ENCODE measurements around the gene LYPD6B.

LYPD6B gene

GRCh38 chr2:149115781-149116180 is 77.3 kb downstream of the LYPD6B start:
- H3K9me3 ChIP-seq (replicated peaks; ENCODE audit: insufficient read depth, low read length): no peaks in the 10 kb centered on the region
- H3F3A ChIP-seq (ENCODE audit: insufficient read depth, low read length): no peaks in the 10 kb centered on the region

GRCh38 chr2:149119368-149119767 is 80.9 kb downstream of the LYPD6B start:
- Histone ChIP-seq H3K27ac (ENCODE audit: low read length) (no peak overlapping the region), H3K9ac (ENCODE audit: low read length) (no peak overlapping the region), H3K4me2 (ENCODE audit: low read depth, low read length) (no peak overlapping the region), H3K27me3 (replicated peaks; ENCODE audit: insufficient read depth, low read length) (no peaks in the 10 kb centered on the region), H4K20me1 (ENCODE audit: insufficient read depth, low read length) (no peaks in the 10 kb centered on the region), H3K36me3 (replicated peaks; ENCODE audit: insufficient read depth, low read length) (no peaks in the 10 kb centered on the region), H3F3A (ENCODE audit: insufficient read depth, low read length) (no peaks in the 10 kb centered on the region), H3K9me2 (replicated peaks; ENCODE audit: insufficient read depth, low read length) (no peaks in the 10 kb centered on the region), H3K79me2 (ENCODE audit: low read length) (no peaks in the 10 kb centered on the region), H3K4me1 (ENCODE audit: low read length) (no peaks in the 10 kb centered on the region), H2AFZ (ENCODE audit: low read length) (no peak overlapping the region), H3K4me3 (ENCODE audit: low read length) (no peak overlapping the region), H3K9me3 (replicated peaks; ENCODE audit: insufficient read depth, low read length) (no peaks in the 10 kb centered on the region)
- TF ChIP-seq CTCF (IDR thresholded peaks at IDR 0.05; ENCODE audit: low read length) (no peak), EZH2phosphoT487 (IDR thresholded peaks at IDR 0.05; ENCODE audit: low read length) (no peak), EZH2 (optimal IDR thresholded peaks at IDR 0.05; ENCODE audit: low read depth, low read length) (no peak)
- DNase-seq: no peak

More at GRCh38 chr2:149115781-149116180, 77.3 kb downstream of the LYPD6B start:
- Histone ChIP-seq H2AFZ (ENCODE audit: low read length) (no peak overlapping the region), H3K9ac (ENCODE audit: low read length) (no peak overlapping the region), H4K20me1 (ENCODE audit: insufficient read depth, low read length) (no peaks in the 10 kb centered on the region), H3K27ac (ENCODE audit: low read length) (no peak overlapping the region), H3K4me2 (ENCODE audit: low read depth, low read length) (no peak overlapping the region), H3K4me3 (ENCODE audit: low read length) (no peak overlapping the region), H3K9me2 (replicated peaks; ENCODE audit: insufficient read depth, low read length) (no peaks in the 10 kb centered on the region), H3K27me3 (replicated peaks; ENCODE audit: insufficient read depth, low read length) (no peaks in the 10 kb centered on the region), H3K4me1 (ENCODE audit: low read length) (no peaks in the 10 kb centered on the region), H3K36me3 (replicated peaks; ENCODE audit: insufficient read depth, low read length) (no peaks in the 10 kb centered on the region), H3K79me2 (ENCODE audit: low read length) (no peaks in the 10 kb centered on the region)
- no peak for TF ChIP-seq EZH2 (optimal IDR thresholded peaks at IDR 0.05; ENCODE audit: low read depth, low read length)
- no peak for DNase-seq

GRCh38 chr2:149122516-149122915 is 84.0 kb downstream of the LYPD6B start:
- no peaks in the 10 kb centered on the region for H3K79me2 ChIP-seq (ENCODE audit: low read length)
- no peaks in the 10 kb centered on the region; the same call in 1 of the 2 replicates for H3K9me3 ChIP-seq (replicated peaks; ENCODE audit: insufficient read depth, low read length)
- TF ChIP-seq EZH2phosphoT487 (IDR thresholded peaks at IDR 0.05; ENCODE audit: low read length) (no peak), CTCF (IDR thresholded peaks at IDR 0.05; ENCODE audit: low read length) (no peak), EZH2 (optimal IDR thresholded peaks at IDR 0.05; ENCODE audit: low read depth, low read length) (no peak)
- H3K9me2 ChIP-seq (replicated peaks; ENCODE audit: insufficient read depth, low read length): no peaks in the 10 kb centered on the region
- no peak overlapping the region for H2AFZ ChIP-seq (ENCODE audit: low read length)
- H3K4me2 ChIP-seq (ENCODE audit: low read depth, low read length): no peak overlapping the region
- no peaks in the 10 kb centered on the region for H4K20me1 ChIP-seq (ENCODE audit: insufficient read depth, low read length)
- no peak overlapping the region for H3K4me3 ChIP-seq (ENCODE audit: low read length)
- no peaks in the 10 kb centered on the region for H3K4me1 ChIP-seq (ENCODE audit: low read length)
- no peaks in the 10 kb centered on the region for H3K36me3 ChIP-seq (replicated peaks; ENCODE audit: insufficient read depth, low read length)
- no peaks in the 10 kb centered on the region for H3F3A ChIP-seq (ENCODE audit: insufficient read depth, low read length)
- H3K27ac ChIP-seq (ENCODE audit: low read length): no peak overlapping the region
- no peak for DNase-seq
- no peaks in the 10 kb centered on the region for H3K27me3 ChIP-seq (replicated peaks; ENCODE audit: insufficient read depth, low read length)
- H3K9ac ChIP-seq (ENCODE audit: low read length): no peak overlapping the region

- no peaks in the 10 kb centered on the region for H3K4me1 ChIP-seq (ENCODE audit: low read length)
- no peak overlapping the region for H3K4me2 ChIP-seq (ENCODE audit: low read depth, low read length)
- no peak overlapping the region for H3K9ac ChIP-seq (ENCODE audit: low read length)
- no peak for TF ChIP-seq EZH2 (optimal IDR thresholded peaks at IDR 0.05; ENCODE audit: low read depth, low read length)
- no peak for TF ChIP-seq EZH2phosphoT487 (IDR thresholded peaks at IDR 0.05; ENCODE audit: low read length)
- no peak for TF ChIP-seq CTCF (IDR thresholded peaks at IDR 0.05; ENCODE audit: low read length)
- no peaks in the 10 kb centered on the region for H3K9me2 ChIP-seq (replicated peaks; ENCODE audit: insufficient read depth, low read length)
- H3F3A ChIP-seq (ENCODE audit: insufficient read depth, low read length): no peaks in the 10 kb centered on the region
- no peak overlapping the region for H3K27ac ChIP-seq (ENCODE audit: low read length)
- DNase-seq: no peak
- H3K79me2 ChIP-seq (ENCODE audit: low read length): no peaks in the 10 kb centered on the region
- no peaks in the 10 kb centered on the region; the same call in 1 of the 2 replicates for H3K9me3 ChIP-seq (replicated peaks; ENCODE audit: insufficient read depth, low read length)
- no peak overlapping the region for H3K4me3 ChIP-seq (ENCODE audit: low read length)
- no peaks in the 10 kb centered on the region for H3K36me3 ChIP-seq (replicated peaks; ENCODE audit: insufficient read depth, low read length)
- H2AFZ ChIP-seq (ENCODE audit: low read length): no peak overlapping the region
- no peaks in the 10 kb centered on the region for H3K27me3 ChIP-seq (replicated peaks; ENCODE audit: insufficient read depth, low read length)
- no peaks in the 10 kb centered on the region for H4K20me1 ChIP-seq (ENCODE audit: insufficient read depth, low read length)
These were observed 86.7 kb downstream of the LYPD6B start for GRCh38 chr2:149125031-149125725.
